Activated CD4-positive, alpha-beta T cell treated with anti-CD3 and anti-CD28 coated beads, Interleukin-10, Interleukin-2, amounts not matched to agents 100 ng/mL and 50 ng/mL, durations not matched to agents 16 hours and 8 hours (primary cell): ENCODE results near the gene SORBS1.

Experiments
- DNase-seq: peaks from one replicate; pipeline ENCODE4 v3.0.0-alpha.2; 2020

The SORBS1 gene

GRCh38 chr10:95335933-95336699 is 225.1 kb downstream of the SORBS1 start:
- no peak for DNase-seq

- no peak for DNase-seq
Measured at GRCh38 chr10:95334805-95335144, 226.4 kb downstream of the SORBS1 start.

- no peak for DNase-seq
Measured at GRCh38 chr10:95333997-95334804, 227.0 kb downstream of the SORBS1 start.

GRCh38 chr10:95332666-95333249 is 228.4 kb downstream of the SORBS1 start:
- no peak for DNase-seq

- DNase-seq = no peak
Measured at GRCh38 chr10:95331596-95332130, 229.5 kb downstream of the SORBS1 start.

GRCh38 chr10:95330966-95331453 is 230.2 kb downstream of the SORBS1 start:
- DNase-seq = no peak

- no peak for DNase-seq
Measured at GRCh38 chr10:95329296-95329695, 231.9 kb downstream of the SORBS1 start.

GRCh38 chr10:95328013-95328412 is 233.2 kb downstream of the SORBS1 start:
- no peak for DNase-seq

- DNase-seq = no peak
Measured at GRCh38 chr10:95327367-95327766, 233.8 kb downstream of the SORBS1 start.

GRCh38 chr10:95326396-95326795 is 234.8 kb downstream of the SORBS1 start:
- DNase-seq = no peak

- no peak for DNase-seq
Measured at GRCh38 chr10:95325863-95326262, 235.3 kb downstream of the SORBS1 start.

- DNase-seq = no peak
Measured at GRCh38 chr10:95324436-95325268, 236.5 kb downstream of the SORBS1 start.

- DNase-seq = no peak
Measured at GRCh38 chr10:95321554-95322301, 239.4 kb downstream of the SORBS1 start.

- DNase-seq = no peak
Measured at GRCh38 chr10:95319239-95319638, 241.9 kb downstream of the SORBS1 start.

GRCh38 chr10:95315509-95315908 is 245.7 kb downstream of the SORBS1 start:
- DNase-seq = no peak

GRCh38 chr10:95314192-95314918 is 246.8 kb downstream of the SORBS1 start:
- no peak for DNase-seq

- no peak for DNase-seq
Measured at GRCh38 chr10:95312986-95313495, 248.1 kb downstream of the SORBS1 start.

- no peak for DNase-seq
Measured at GRCh38 chr10:95312257-95312656, 248.9 kb downstream of the SORBS1 start.

- DNase-seq = no peak
Measured at GRCh38 chr10:95309958-95310357, 251.2 kb downstream of the SORBS1 start.

- peak; percentile 23 for DNase-seq
Measured at GRCh38 chr10:95308389-95309302, 252.5 kb downstream of the SORBS1 start.
